ENCODE measurements around the gene UBE2K. TPM values are rescaled to one million over a fixed set of nuclear protein-coding genes. Genes with fewer than 3 reads are reported as not detected.

Gene UBE2K
- total RNA-seq, 1 donor from 2014 or later: 68.7 TPM

- Mint-ChIP-seq H3K4me1 (no peaks in the 10 kb centered on the region), H3K36me3 (no peaks in the 10 kb centered on the region), H3K27me3 (ENCODE audit: low read depth) (peaks cover 7% of the 10 kb centered on the region), H3K27ac (no peak overlapping the region), H3K9me3 (peaks cover 12% of the 10 kb centered on the region), H3K4me3 (no peak overlapping the region)
- no peak for DNase-seq (ENCODE audit: low spot score in 2 of 2, unreplicated experiment in 2 of 2)
- no peak for TF ChIP-seq CTCF (IDR thresholded peaks at IDR 0.05; ENCODE audit: unreplicated experiment)
These were observed 15.8 kb upstream of the UBE2K start for GRCh38 chr4:39682138-39682537.

- no peak overlapping the region for H3K4me3 Mint-ChIP-seq
- TF ChIP-seq CTCF (IDR thresholded peaks at IDR 0.05; ENCODE audit: unreplicated experiment): no peak
- H3K4me1 Mint-ChIP-seq: no peaks in the 10 kb centered on the region
- H3K36me3 Mint-ChIP-seq: no peaks in the 10 kb centered on the region
- DNase-seq (ENCODE audit: low spot score in 2 of 2, unreplicated experiment in 2 of 2): no peak
- no peaks in the 10 kb centered on the region for H3K9me3 Mint-ChIP-seq
- no peaks in the 10 kb centered on the region for H3K27me3 Mint-ChIP-seq (ENCODE audit: low read depth)
- no peak overlapping the region for H3K27ac Mint-ChIP-seq
These were observed 11.9 kb upstream of the UBE2K start for GRCh38 chr4:39685990-39686389.

DNA sequence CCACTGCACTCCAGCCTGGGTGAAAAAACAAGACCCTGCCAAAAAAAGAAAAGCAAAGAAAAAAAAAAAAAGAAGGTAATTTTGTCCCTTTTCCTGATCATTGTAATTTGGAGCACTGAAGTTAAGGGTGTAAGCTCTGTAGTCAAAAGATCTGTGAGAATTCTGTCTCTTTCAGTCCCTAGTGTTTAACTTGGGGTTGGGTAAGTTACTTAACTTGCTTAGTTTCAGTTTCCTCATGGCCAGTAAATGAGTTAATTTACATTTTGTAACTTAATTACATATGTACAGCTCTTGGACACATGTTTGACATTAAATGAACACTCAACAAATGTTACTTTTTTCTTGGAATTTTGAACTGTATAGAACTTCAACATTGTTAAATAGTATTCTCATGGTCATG, 10.9 kb upstream of the UBE2K start:
- no peaks in the 10 kb centered on the region for H3K36me3 Mint-ChIP-seq
- no peaks in the 10 kb centered on the region for H3K9me3 Mint-ChIP-seq
- no peak overlapping the region for H3K27ac Mint-ChIP-seq
- TF ChIP-seq CTCF (IDR thresholded peaks at IDR 0.05; ENCODE audit: unreplicated experiment): no peak
- DNase-seq (ENCODE audit: low spot score in 2 of 2, unreplicated experiment in 2 of 2): no peak
- no peak overlapping the region for H3K4me3 Mint-ChIP-seq
- H3K4me1 Mint-ChIP-seq: no peaks in the 10 kb centered on the region
- no peaks in the 10 kb centered on the region for H3K27me3 Mint-ChIP-seq (ENCODE audit: low read depth)

- no peaks in the 10 kb centered on the region for H3K36me3 Mint-ChIP-seq
- no peak for TF ChIP-seq CTCF (IDR thresholded peaks at IDR 0.05; ENCODE audit: unreplicated experiment)
- no peak overlapping the region for H3K4me3 Mint-ChIP-seq
- DNase-seq (ENCODE audit: low spot score in 2 of 2, unreplicated experiment in 2 of 2): no peak
- no peaks in the 10 kb centered on the region for H3K4me1 Mint-ChIP-seq
- H3K9me3 Mint-ChIP-seq: no peaks in the 10 kb centered on the region
- no peaks in the 10 kb centered on the region for H3K27me3 Mint-ChIP-seq (ENCODE audit: low read depth)
- no peak overlapping the region for H3K27ac Mint-ChIP-seq
These were observed 8.0 kb upstream of the UBE2K start for GRCh38 chr4:39689970-39690369.

DNA sequence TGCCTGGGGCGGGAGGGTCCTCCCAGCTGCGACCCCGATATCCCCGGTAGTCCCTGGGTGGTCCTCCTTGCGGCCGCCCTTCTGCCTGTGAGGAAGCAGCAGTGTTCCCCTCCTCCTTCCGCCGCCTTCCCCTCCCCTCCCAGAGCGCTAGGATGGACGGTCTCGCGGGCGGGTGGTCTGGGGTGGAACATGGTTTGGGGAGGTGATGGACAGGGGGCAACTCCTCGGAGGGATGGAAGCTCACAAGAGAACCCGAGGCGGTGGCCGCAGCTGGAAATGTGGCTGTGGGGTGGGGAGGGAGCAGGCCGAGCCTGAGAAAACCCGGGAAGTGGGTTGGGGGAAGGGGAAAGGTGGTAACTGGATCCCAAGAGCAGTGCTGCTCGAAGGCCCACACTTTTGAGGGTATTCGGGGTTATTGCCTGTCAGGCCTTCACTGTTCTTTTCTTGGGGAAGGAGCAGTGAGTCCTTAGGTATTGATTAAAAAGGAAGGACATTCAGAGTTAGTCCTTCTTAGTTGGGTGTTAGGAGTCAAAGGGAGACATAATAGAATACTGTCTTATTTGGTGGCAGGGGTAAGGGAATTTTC, 581 bp downstream of the UBE2K start:
- peak; percentile 27 to 62 for DNase-seq (ENCODE audit: low spot score in 2 of 2, unreplicated experiment in 2 of 2)
- no peak for TF ChIP-seq CTCF (IDR thresholded peaks at IDR 0.05; ENCODE audit: unreplicated experiment)
- H3K9me3 Mint-ChIP-seq: no peaks in the 10 kb centered on the region
- no peaks in the 10 kb centered on the region for H3K36me3 Mint-ChIP-seq
- no peaks in the 10 kb centered on the region for H3K27me3 Mint-ChIP-seq (ENCODE audit: low read depth)
- H3K4me3 Mint-ChIP-seq: peak overlapping the region; percentile 97
- peaks cover 29% of the 10 kb centered on the region for H3K4me1 Mint-ChIP-seq
- peak overlapping the region; percentile 99 for H3K27ac Mint-ChIP-seq
